Rectal smooth muscle tissue (tissue), 1 donor: Measurements from ENCODE around the gene JAG2.

Source experiments
- H3K27ac ChIP-seq: one replicate; pipeline ENCODE4 v1.7.0; 2013; ENCODE audit warnings: low read depth, low read length, inconsistent platforms
- H3K27me3 ChIP-seq: one replicate; pipeline ENCODE4 v1.7.0; 2013; ENCODE audit warnings: low read length; ENCODE audit not compliant: control insufficient read depth, insufficient read depth
- H3K36me3 ChIP-seq: one replicate; pipeline ENCODE4 v1.7.0; 2013; ENCODE audit warnings: low read length; ENCODE audit not compliant: control insufficient read depth, insufficient read depth
- H3K4me1 ChIP-seq: one replicate; pipeline ENCODE4 v1.7.0; 2013; ENCODE audit warnings: low read length; ENCODE audit not compliant: control insufficient read depth, insufficient read depth
- H3K4me3 ChIP-seq: one replicate; pipeline ENCODE4 v1.7.0; 2013; ENCODE audit warnings: low read length
- H3K9ac ChIP-seq: one replicate; pipeline ENCODE4 v1.7.0; 2013; ENCODE audit warnings: low read length

JAG2 gene

DNA sequence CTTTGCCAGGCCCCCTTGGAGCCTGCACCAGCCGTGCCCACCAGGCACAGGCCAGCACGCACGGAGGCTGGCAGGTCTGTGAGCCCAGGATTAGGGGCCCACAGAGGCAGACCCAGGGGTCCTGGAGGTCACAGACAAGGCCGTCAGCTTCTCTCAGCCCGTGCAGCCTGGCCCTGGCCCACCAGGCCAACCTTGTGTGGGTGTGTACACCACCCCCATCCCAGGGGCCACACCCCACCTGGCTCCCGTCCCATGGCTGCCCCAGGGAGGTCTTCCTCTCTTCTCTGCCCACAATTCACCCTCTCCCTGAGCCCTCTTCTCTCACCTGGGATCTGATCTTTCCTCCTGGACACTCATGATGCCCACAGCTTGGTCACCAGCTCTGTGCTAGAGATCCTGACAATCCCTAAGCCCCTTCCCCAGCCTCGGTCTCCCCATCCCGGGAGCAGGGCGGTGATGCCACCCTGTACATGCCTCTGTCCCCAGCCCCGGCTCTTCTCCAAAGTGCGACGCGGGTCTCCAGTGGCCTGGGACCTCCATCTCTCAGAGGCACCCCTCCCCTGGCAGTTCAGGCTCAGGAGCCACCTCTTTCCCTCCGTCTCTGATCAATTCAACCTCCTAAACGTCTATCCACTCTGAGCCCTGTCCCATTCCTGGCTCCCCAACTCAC, 72.2 kb downstream of the JAG2 start:
- Histone ChIP-seq H3K36me3 (no peaks in the 10 kb centered on the region), H3K27me3 (no peaks in the 10 kb centered on the region), H3K4me3 (no peak overlapping the region), H3K27ac (no peak overlapping the region), H3K9ac (no peak overlapping the region), H3K4me1 (peaks cover 18% of the 10 kb centered on the region)

- no peak overlapping the region for H3K27ac ChIP-seq
- peaks cover 21% of the 10 kb centered on the region for H3K4me1 ChIP-seq
- H3K36me3 ChIP-seq = no peaks in the 10 kb centered on the region
- H3K9ac ChIP-seq = no peak overlapping the region
- H3K27me3 ChIP-seq = no peaks in the 10 kb centered on the region
- H3K4me3 ChIP-seq = no peak overlapping the region
These were observed 73.3 kb downstream of the JAG2 start for GRCh38 chr14:105095236-105095805.

GRCh38 chr14:105094193-105094907, 74.2 kb downstream of the JAG2 start:
- H3K36me3 ChIP-seq = no peaks in the 10 kb centered on the region
- no peaks in the 10 kb centered on the region for H3K27me3 ChIP-seq
- H3K4me3 ChIP-seq = peak overlapping the region; percentile 75
- H3K4me1 ChIP-seq = peaks cover 21% of the 10 kb centered on the region
- H3K9ac ChIP-seq = no peak overlapping the region
- no peak overlapping the region for H3K27ac ChIP-seq

DNA sequence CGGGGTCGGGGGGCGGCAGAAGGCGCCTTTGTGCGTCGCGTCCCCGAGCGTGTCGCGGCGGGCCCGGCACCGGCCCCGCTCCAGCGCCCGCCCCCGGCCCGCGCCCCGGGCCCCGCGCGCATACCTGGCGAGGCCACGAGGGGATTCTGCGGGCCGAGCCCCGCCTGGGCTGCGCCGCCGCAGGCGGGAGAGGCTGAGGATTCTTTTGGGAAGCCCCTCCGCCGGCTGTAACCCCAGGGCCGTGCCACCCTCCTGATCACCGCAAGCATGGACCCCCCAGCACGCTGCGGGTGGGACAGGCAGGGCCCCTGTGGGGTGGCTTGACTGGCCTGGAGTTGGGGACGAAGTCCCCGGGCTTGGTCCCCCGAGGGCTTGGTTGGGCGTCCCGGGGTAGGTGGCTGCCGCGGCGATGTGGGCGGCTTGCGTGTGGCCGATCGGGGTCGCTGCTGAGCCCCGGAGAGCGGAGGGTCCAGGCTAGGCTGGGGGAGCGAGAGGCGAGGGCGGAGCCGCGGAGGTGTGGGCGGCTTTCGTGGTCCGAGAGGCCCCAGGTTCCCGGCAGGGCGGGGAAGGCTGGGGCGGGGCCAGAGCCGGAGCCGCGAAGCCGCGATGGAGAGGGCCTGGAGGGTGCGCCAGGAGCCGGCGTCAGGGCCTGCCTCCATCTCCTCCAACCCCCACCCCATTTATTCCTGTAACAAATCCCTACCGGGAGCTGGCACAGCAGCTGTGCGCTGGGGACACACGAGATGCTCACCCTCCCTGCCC, 75.0 kb downstream of the JAG2 start:
- H3K9ac ChIP-seq = peak overlapping the region; percentile 72

GRCh38 chr14:105093038-105093430, 75.5 kb downstream of the JAG2 start:
- Histone ChIP-seq H3K27ac (peak overlapping the region; percentile 85), H3K4me3 (peak overlapping the region; percentile 64), H3K9ac (peak overlapping the region; percentile 24), H3K4me1 (peaks cover 24% of the 10 kb centered on the region), H3K36me3 (no peaks in the 10 kb centered on the region), H3K27me3 (no peaks in the 10 kb centered on the region)

More for the DNA sequence above, 75.0 kb downstream of the JAG2 start:
- H3K36me3 ChIP-seq = no peaks in the 10 kb centered on the region
- peak overlapping the region; percentile 75 for H3K4me3 ChIP-seq
- no peaks in the 10 kb centered on the region for H3K27me3 ChIP-seq
- peak overlapping the region; percentile 85 for H3K27ac ChIP-seq
- peaks cover 21% of the 10 kb centered on the region for H3K4me1 ChIP-seq

DNA sequence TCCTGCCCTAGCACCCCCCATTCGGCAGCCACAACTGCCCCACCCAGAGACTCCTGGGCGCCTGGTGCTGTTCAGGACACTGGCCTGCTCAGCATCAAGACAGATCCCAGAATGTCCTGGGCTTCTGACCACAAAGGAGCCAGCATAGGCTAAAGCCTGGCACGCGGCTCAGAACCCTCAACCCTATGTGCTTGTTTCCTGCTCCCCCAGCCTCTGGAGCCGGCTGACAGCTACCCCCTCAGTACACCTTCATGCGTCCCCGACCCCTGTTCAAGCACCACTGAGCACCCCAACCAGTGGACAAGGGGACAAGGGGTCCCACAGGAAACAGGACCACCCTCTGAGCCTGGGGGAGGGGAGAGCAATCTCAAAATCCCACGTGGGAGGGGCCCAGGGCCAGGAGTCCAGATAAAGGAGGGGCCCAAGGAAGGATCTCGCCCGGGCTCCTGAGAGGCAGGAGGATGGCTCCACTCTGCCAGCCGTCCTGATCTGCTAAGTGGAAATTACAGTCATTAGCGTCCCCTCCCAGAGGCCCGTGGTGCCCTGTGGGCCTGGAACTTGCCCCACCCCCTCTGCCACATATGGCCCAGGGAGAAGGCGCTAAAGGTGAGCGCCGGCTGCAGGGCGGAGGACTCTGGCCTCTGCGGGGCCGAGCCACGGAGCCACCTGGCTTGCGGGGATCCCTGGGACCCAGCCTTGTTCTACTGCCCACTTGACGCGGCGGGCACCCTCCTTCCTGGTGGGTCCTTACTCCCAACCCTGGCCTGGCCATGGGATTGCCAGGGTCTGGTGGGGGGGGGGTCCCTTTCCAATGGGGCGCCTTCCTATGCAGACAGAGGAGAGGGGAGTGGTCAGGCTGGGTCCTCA, 76.2 kb downstream of the JAG2 start:
- H3K27ac ChIP-seq = peak overlapping the region; percentile 85
- H3K4me1 ChIP-seq = peaks cover 24% of the 10 kb centered on the region
- peak overlapping the region; percentile 64 for H3K4me3 ChIP-seq
- H3K9ac ChIP-seq = peak overlapping the region; percentile 41
- H3K36me3 ChIP-seq = no peaks in the 10 kb centered on the region
- no peaks in the 10 kb centered on the region for H3K27me3 ChIP-seq

GRCh38 chr14:105091517-105092170, 76.9 kb downstream of the JAG2 start:
- Histone ChIP-seq H3K9ac (no peak overlapping the region), H3K4me1 (peaks cover 24% of the 10 kb centered on the region), H3K4me3 (peak overlapping the region; percentile 64), H3K27ac (peak overlapping the region; percentile 85), H3K27me3 (no peaks in the 10 kb centered on the region), H3K36me3 (no peaks in the 10 kb centered on the region)

- Histone ChIP-seq H3K27ac (peak overlapping the region; percentile 85), H3K9ac (no peak overlapping the region), H3K4me3 (no peak overlapping the region)
These were observed 77.5 kb downstream of the JAG2 start for GRCh38 chr14:105091054-105091516.

More at GRCh38 chr14:105091054-105091516, 77.5 kb downstream of the JAG2 start:
- no peaks in the 10 kb centered on the region for H3K27me3 ChIP-seq
- no peaks in the 10 kb centered on the region for H3K36me3 ChIP-seq
- H3K4me1 ChIP-seq = peaks cover 26% of the 10 kb centered on the region
